SK-N-SH (cell line): ENCODE data around the gene AQP1. TPM values are rescaled to one million over a fixed set of nuclear protein-coding genes. Genes with fewer than 3 reads are reported as not detected.

Source experiments
- CTCF ChIA-PET: fragments of 300-600, 350-600 bp; formaldehyde crosslinking; extraction: SDS; loops from one replicate; lab custom pipeline; 2021; lab: Yijun Ruan, JAX
- POLR2A ChIA-PET: fragments of 350-600 bp; sonication (Branson Sonifier 250); formaldehyde crosslinking; extraction: SDS; loops from one replicate; lab custom pipeline; 2020; ENCODE audit warnings: antibody characterized with exemption, inconsistent platforms; lab: Yijun Ruan, JAX
- DNase-seq: peaks from one replicate; pipeline ENCODE4 v3.0.0; 2012
- H2AFZ ChIP-seq: fragments of 200-600 bp; sonication (generic); 2 replicates; pipeline ENCODE4 v1.8.1; 2016; ENCODE audit warnings: antibody characterized with exemption, mild to moderate bottlenecking, low read depth
- H3F3A ChIP-seq: fragments of 200-600 bp; sonication (generic); replicated peaks from 2 replicates; pipeline ENCODE3; 2016; ENCODE audit warnings: antibody characterized with exemption, mild to moderate bottlenecking; ENCODE audit not compliant: insufficient read depth
- H3K27ac ChIP-seq, 2 experiments: fragments of 200-500 bp in 1 of 2; fragments of 200-600 bp in 1 of 2; sonication (Bioruptor generic) in 1 of 2; sonication (generic), shearing (Covaris generic) in 1 of 2; 2 replicates each; pipeline versions ENCODE4 v1.5.1 to v1.6.1; 2014 to 2016; ENCODE audit warnings: low read depth in 2 of 2, inconsistent platforms in 1 of 2, low read length in 1 of 2, mild to moderate bottlenecking in 1 of 2, mixed read lengths in 1 of 2
- H3K27me3 ChIP-seq: fragments of 200-600 bp; sonication (generic), shearing (Covaris generic); 2 replicates; pipeline ENCODE4 v1.6.1; 2016; ENCODE audit warnings: mixed run types; ENCODE audit not compliant: insufficient read depth
- H3K36me3 ChIP-seq, 2 experiments: fragments of 200-500 bp in 1 of 2; fragments of 200-600 bp in 1 of 2; sonication (Bioruptor generic) in 1 of 2; sonication (generic) in 1 of 2; replicated peaks in 1 of 2; 2 replicates each; pipeline versions ENCODE3 to v1.5.1; 2014 to 2016; ENCODE audit warnings: low read length in 1 of 2, mild to moderate bottlenecking in 1 of 2; ENCODE audit not compliant: insufficient read depth in 2 of 2, control insufficient read depth in 1 of 2
- H3K4me1 ChIP-seq, 2 experiments: fragments of 200-500 bp in 1 of 2; fragments of 200-600 bp in 1 of 2; sonication (Bioruptor generic) in 1 of 2; sonication (generic), shearing (Covaris generic) in 1 of 2; 2 replicates each; pipeline versions ENCODE4 v1.5.1 to v1.6.1; 2014 to 2016; ENCODE audit warnings: low read depth in 1 of 2, low read length in 1 of 2, mixed run types in 1 of 2; ENCODE audit not compliant: insufficient read depth in 2 of 2, control insufficient read depth in 1 of 2
- H3K4me2 ChIP-seq: fragments of 200-600 bp; sonication (generic), shearing (Covaris generic); 2 replicates; pipeline ENCODE4 v1.6.1; 2017; ENCODE audit warnings: mixed run types
- H3K4me3 ChIP-seq, 2 experiments: fragments of 200-500 bp in 1 of 2; fragments of 200-600 bp in 1 of 2; sonication (Bioruptor generic) in 1 of 2; sonication (generic), shearing (Covaris generic) in 1 of 2; 2 replicates each; pipeline versions ENCODE4 v1.5.1 to v1.8.1; 2014 to 2016; ENCODE audit warnings: low read depth in 2 of 2, inconsistent platforms in 1 of 2, low read length in 1 of 2, mild to moderate bottlenecking in 1 of 2, mixed read lengths in 1 of 2, moderate library complexity in 1 of 2
- H3K79me2 ChIP-seq: fragments of 200-600 bp; sonication (generic); 2 replicates; pipeline ENCODE4 v1.8.1; 2017; ENCODE audit warnings: mild to moderate bottlenecking; ENCODE audit not compliant: insufficient read depth
- H3K9ac ChIP-seq: fragments of 200-600 bp; sonication (generic); 2 replicates; pipeline ENCODE4 v1.6.1; 2017; ENCODE audit warnings: mixed run types
- H3K9me2 ChIP-seq: fragments of 200-600 bp; sonication (generic); 2 replicates; pipeline ENCODE4 v1.6.1; 2017; ENCODE audit warnings: mixed run types
- H3K9me3 ChIP-seq: fragments of 200-600 bp; sonication (generic); 2 replicates; pipeline ENCODE4 v1.6.1; 2017; ENCODE audit warnings: mixed run types, mild to moderate bottlenecking, moderate library complexity
- H4K20me1 ChIP-seq: fragments of 200-600 bp; sonication (generic); 2 replicates; pipeline ENCODE4 v1.6.1; 2017; ENCODE audit warnings: mild to moderate bottlenecking, mixed run types; ENCODE audit not compliant: insufficient read depth
- CHD2 ChIP-seq: fragments of 150-350 bp; IDR thresholded peaks from 2 replicates; pipeline ENCODE4 v1.6.1; 2018; ENCODE audit warnings: low read length; ENCODE audit not compliant: partially characterized antibody
- ELF1 ChIP-seq: IDR thresholded peaks from 2 replicates; pipeline ENCODE4 v1.4.0; 2012
- FOSL2 ChIP-seq: IDR thresholded peaks from 2 replicates; pipeline ENCODE4 v1.4.0; 2012; ENCODE audit warnings: low read depth, mild to moderate bottlenecking, moderate library complexity, borderline replicate concordance
- FOXJ3 ChIP-seq: sonication (generic); formaldehyde crosslinking; IDR thresholded peaks from 2 replicates; pipeline ENCODE4 v1.5.1; 2020; ENCODE audit warnings: mild to moderate bottlenecking, missing genetic modification reagents
- GATA2 ChIP-seq: sonication (generic); formaldehyde crosslinking; IDR thresholded peaks from 2 replicates; pipeline ENCODE4 v1.5.0; 2020; ENCODE audit warnings: mild to moderate bottlenecking, missing genetic modification reagents
- IRF3 ChIP-seq: fragments of 150-350 bp; IDR thresholded peaks from 2 replicates; pipeline ENCODE4 v1.6.1; 2016; ENCODE audit warnings: mild to moderate bottlenecking, low read depth, low read length
- MXI1 ChIP-seq: IDR thresholded peaks from 2 replicates; pipeline ENCODE4 v1.6.1; 2012; ENCODE audit warnings: mild to moderate bottlenecking, low read depth, low read length, improper control_type of control experiment
- NFIC ChIP-seq: IDR thresholded peaks from 2 replicates; pipeline ENCODE4 v1.4.0; 2012; ENCODE audit warnings: borderline replicate concordance
- PBX3 ChIP-seq: IDR thresholded peaks from 2 replicates; pipeline ENCODE4; 2012
- POLR2AphosphoS5 ChIP-seq: IDR thresholded peaks from 2 replicates; pipeline ENCODE4 v1.6.1; 2012; ENCODE audit warnings: low read depth, low read length
- RCOR1 ChIP-seq: fragments of 150-350 bp; IDR thresholded peaks from 2 replicates; pipeline ENCODE4 v1.6.1; 2017; ENCODE audit warnings: antibody characterized with exemption, low read length
- RXRA ChIP-seq: IDR thresholded peaks from 2 replicates; pipeline ENCODE4 v1.4.0; 2012; ENCODE audit warnings: low read depth, mild to moderate bottlenecking, borderline replicate concordance
- SIN3A ChIP-seq: IDR thresholded peaks from 2 replicates; pipeline ENCODE4 v1.6.1; 2012; ENCODE audit warnings: low read depth, mild to moderate bottlenecking, low read length, moderate library complexity, borderline replicate concordance
- TAF1 ChIP-seq: IDR thresholded peaks from 2 replicates; pipeline ENCODE4 v1.6.1; 2012; ENCODE audit warnings: low read depth, mild to moderate bottlenecking, low read length, moderate library complexity, borderline replicate concordance
- WGBS: methylation state at CpG from one replicate; pipeline ENCODE4 v1.1.6; 2017; ENCODE audit warnings: low lambda C conversion rate; 5-methylcytosine and 5-hydroxymethylcytosine counted together
- polyA plus RNA-seq, 3 experiments: library from polyadenylated mRNA; depleted of rRNA; stranded (reverse); fragments of >200 nt; gene quantifications; 2 replicates each; pipeline ENCODE4 v1.2.3, GENCODE V29; 2012
- TF ChIP-seq, protein P1 (sequence below): fragments of 150-350 bp; IDR thresholded peaks from 2 replicates; pipeline ENCODE4 v1.6.1; 2017; ENCODE audit warnings: antibody characterized with exemption, low read length, low read depth, borderline replicate concordance

Gene AQP1
- polyA plus RNA-seq, 1 of the 3 experiments (the other 2 are of a cell fraction), result 1.7 TPM

DNA sequence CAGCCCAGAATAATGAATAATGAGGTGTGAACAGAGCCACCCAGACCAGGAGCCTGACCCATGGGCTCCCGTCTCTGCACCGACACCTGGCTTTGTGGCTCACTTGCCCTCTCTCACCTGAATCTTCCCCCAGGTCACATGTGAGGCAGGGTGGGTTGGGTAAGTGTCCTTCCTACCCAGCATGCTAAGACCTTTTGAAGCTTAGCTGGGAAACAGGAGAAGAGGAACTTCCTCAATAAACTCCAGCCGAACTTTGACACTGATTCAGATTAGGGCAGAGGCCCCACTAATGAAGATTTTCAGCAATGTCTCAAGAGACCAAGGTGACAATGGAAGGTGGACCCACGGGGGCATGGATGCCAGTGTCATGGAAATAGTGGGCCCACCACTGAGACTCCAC, 46.6 kb upstream of the AQP1 start:
- ChIA-PET POLR2A (no interaction called here), CTCF (interaction anchor here (1.5 kb wide), 1 partner anchor 115 kb away, joined by 3 read pairs; no protein-coding TSS in a partner anchor)
- H4K20me1 ChIP-seq, result no peaks in the 10 kb centered on the region
- H3K9me3 ChIP-seq, result no peaks in the 10 kb centered on the region
- no peaks in the 10 kb centered on the region for H3K27me3 ChIP-seq
- H3K4me1 ChIP-seq, result peaks cover 12 to 53% of the 10 kb centered on the region in 2 experiments; a peak in 3 of 4 replicates
- 74% methylated on average over 4 of the region's 4 CpGs for WGBS
- no peaks in the 10 kb centered on the region for H3K9me2 ChIP-seq
- H3K36me3 ChIP-seq, result peaks cover 0 to 2% of the 10 kb centered on the region in 2 experiments
- peaks cover 7% of the 10 kb centered on the region for H3F3A ChIP-seq
- no peak overlapping the region for H3K4me2 ChIP-seq
- H3K79me2 ChIP-seq, result no peaks in the 10 kb centered on the region
- TF ChIP-seq, protein P1, sequence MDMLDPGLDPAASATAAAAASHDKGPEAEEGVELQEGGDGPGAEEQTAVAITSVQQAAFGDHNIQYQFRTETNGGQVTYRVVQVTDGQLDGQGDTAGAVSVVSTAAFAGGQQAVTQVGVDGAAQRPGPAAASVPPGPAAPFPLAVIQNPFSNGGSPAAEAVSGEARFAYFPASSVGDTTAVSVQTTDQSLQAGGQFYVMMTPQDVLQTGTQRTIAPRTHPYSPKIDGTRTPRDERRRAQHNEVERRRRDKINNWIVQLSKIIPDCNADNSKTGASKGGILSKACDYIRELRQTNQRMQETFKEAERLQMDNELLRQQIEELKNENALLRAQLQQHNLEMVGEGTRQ, result no peak
- TF ChIP-seq TAF1 (no peak), CHD2 (no peak), MXI1 (no peak), FOXJ3 (CRISPR knock-in tag) (no peak), SIN3A (no peak), POLR2AphosphoS5 (no peak), FOSL2 (no peak), RXRA (no peak), RCOR1 (no peak), IRF3 (no peak)
- H3K9ac ChIP-seq, result no peak overlapping the region
- no peak overlapping the region for H2AFZ ChIP-seq
- no peak overlapping the region for H3K27ac ChIP-seq
- DNase-seq, result no peak
- H3K4me3 ChIP-seq, result no peak overlapping the region

DNA sequence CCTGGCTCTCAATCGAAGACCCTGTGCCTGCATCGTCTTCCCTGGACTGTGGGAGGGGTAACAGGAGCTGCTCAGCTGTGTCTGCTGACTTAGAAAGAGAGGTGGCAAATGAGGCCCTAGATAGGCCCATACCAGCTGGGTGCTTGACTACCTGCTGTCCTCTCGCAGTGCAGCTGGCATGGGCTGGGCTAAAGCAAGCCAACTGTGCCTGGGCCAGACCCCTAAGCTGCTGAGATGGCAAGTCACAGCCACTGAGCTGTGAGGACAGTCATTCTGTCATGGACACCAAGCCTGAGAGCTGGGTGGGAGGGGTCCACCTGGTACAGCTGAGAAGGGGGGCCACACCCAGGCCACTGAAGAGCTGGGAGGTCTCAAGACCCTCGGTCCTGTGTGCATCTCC, 45.8 kb upstream of the AQP1 start:
- Histone ChIP-seq H3F3A (peaks cover 7% of the 10 kb centered on the region), H3K4me1 (peaks cover 18 to 52% of the 10 kb centered on the region in 2 experiments; a peak in 3 of 4 replicates), H3K9ac (no peak overlapping the region), H3K79me2 (no peaks in the 10 kb centered on the region), H3K4me3 (no peak overlapping the region), H3K9me2 (no peaks in the 10 kb centered on the region), H3K9me3 (no peaks in the 10 kb centered on the region), H3K4me2 (no peak overlapping the region), H3K27ac (no peak overlapping the region), H3K36me3 (peaks cover 0 to 2% of the 10 kb centered on the region in 2 experiments), H4K20me1 (no peaks in the 10 kb centered on the region)
- WGBS, result 77% methylated on average over 4 of the region's 4 CpGs
- POLR2A ChIA-PET, result interaction anchor here (0.9 kb wide), 1 partner anchor 15 kb away, joined by 3 read pairs; no protein-coding TSS in a partner anchor
- no peak for DNase-seq
- CTCF ChIA-PET, result interaction anchor here (1.1 to 1.5 kb wide), 2 partner anchors 42 to 73 kb away, joined by 3 to 4 read pairs; no protein-coding TSS in a partner anchor
- TF ChIP-seq GATA2 (no peak), PBX3 (no peak), CHD2 (no peak), SIN3A (no peak), ELF1 (no peak), TAF1 (no peak), NFIC (no peak)
- TF ChIP-seq, protein P1, result no peak
- TF ChIP-seq, all 33 proteins: peak for 0
- H2AFZ ChIP-seq, result no peak overlapping the region
- H3K27me3 ChIP-seq, result no peaks in the 10 kb centered on the region
